Activated T-helper 2 cell treated with anti-CD3 and anti-CD28 coated beads, Interferon-gamma antibody, Interleukin-2, Interleukin-4, amounts not matched to agents 10 μg/mL and 5 μg/mL and 100 μg/mL, durations not matched to agents 14 hours and 24 hours and 36 hours (primary cell): ENCODE data around the gene NKIRAS2. TPM values are rescaled to one million over a fixed set of nuclear protein-coding genes. Genes with fewer than 3 reads are reported as not detected.
"Not testable (repeated sequence)": the region's sequence is repeated elsewhere in the genome, so short reads cannot be mapped to it uniquely, and the experiment has no call there.

ENCODE experiments used
- DNase-seq: peaks from one replicate; pipeline ENCODE4 v3.0.0; 2021; ENCODE audit warnings: low spot score
- H3K27ac Mint-ChIP-seq: one replicate; pipeline ENCODE4 v1.8.0; 2021; ENCODE audit warnings: mixed read lengths
- H3K27me3 Mint-ChIP-seq: one replicate; pipeline ENCODE4 v1.8.0; 2021; ENCODE audit warnings: low read depth, mixed read lengths
- H3K36me3 Mint-ChIP-seq: one replicate; pipeline ENCODE4 v1.8.0; 2021; ENCODE audit warnings: low read depth, mixed read lengths
- H3K4me1 Mint-ChIP-seq: one replicate; pipeline ENCODE4 v1.8.0; 2021; ENCODE audit warnings: low read depth, mixed read lengths
- H3K4me3 Mint-ChIP-seq: one replicate; pipeline ENCODE4 v1.8.0; 2021; ENCODE audit warnings: low read depth, mild to moderate bottlenecking, moderate library complexity, mixed read lengths
- H3K9me3 Mint-ChIP-seq: one replicate; pipeline ENCODE4 v1.8.0; 2021; ENCODE audit warnings: mixed read lengths
- intact Hi-C: fragments of 100-400 bp; cut with micrococcal nuclease; formaldehyde crosslinking; loops from one replicate; pipeline ENCODE4 v1.15.1; 2023
- total RNA-seq: library from RNA; stranded (reverse); gene quantifications from 2 replicates; pipeline ENCODE4 v1.2.3, GENCODE V29; 2022

NKIRAS2 gene
- total RNA-seq, 1 donor from 2014 or later: 25.8 TPM

GRCh38 chr17:42005166-42005565, 14.7 kb upstream of the NKIRAS2 start:
- no peak overlapping the region for H3K4me3 Mint-ChIP-seq
- DNase-seq: no peak
- H3K36me3 Mint-ChIP-seq: peaks cover 41% of the 10 kb centered on the region
- H3K9me3 Mint-ChIP-seq: no peaks in the 10 kb centered on the region
- no peaks in the 10 kb centered on the region for H3K27me3 Mint-ChIP-seq
- peaks cover 12% of the 10 kb centered on the region for H3K4me1 Mint-ChIP-seq
- intact Hi-C loops: no loop called here
- no peak overlapping the region for H3K27ac Mint-ChIP-seq

- H3K27me3 Mint-ChIP-seq: no peaks in the 10 kb centered on the region
- intact Hi-C loops: no loop called here
- peaks cover 24% of the 10 kb centered on the region for H3K36me3 Mint-ChIP-seq
- peaks cover 25% of the 10 kb centered on the region for H3K4me1 Mint-ChIP-seq
- no peaks in the 10 kb centered on the region for H3K9me3 Mint-ChIP-seq
- H3K4me3 Mint-ChIP-seq: no peak overlapping the region
- peak overlapping the region; percentile 22 for H3K27ac Mint-ChIP-seq
- DNase-seq: no peak
Observed at GRCh38 chr17:42009170-42009569, 10.7 kb upstream of the NKIRAS2 start.

- H3K27ac Mint-ChIP-seq: not testable (repeated sequence)
- H3K4me1 Mint-ChIP-seq: peaks cover 27% of the 10 kb centered on the region
Observed at GRCh38 chr17:42010266-42010680, 9.6 kb upstream of the NKIRAS2 start.

GRCh38 chr17:42010898-42011516, 8.9 kb upstream of the NKIRAS2 start:
- Mint-ChIP-seq H3K27me3 (no peaks in the 10 kb centered on the region), H3K9me3 (no peaks in the 10 kb centered on the region), H3K27ac (no peak overlapping the region), H3K36me3 (peaks cover 22% of the 10 kb centered on the region), H3K4me3 (no peak overlapping the region), H3K4me1 (peaks cover 31% of the 10 kb centered on the region)
- DNase-seq: no peak
- intact Hi-C loops: loop anchor here (10.0 kb wide), 1 partner anchor 146 kb away; the partner anchor contains the start of gene KLHL11

More at GRCh38 chr17:42010266-42010680, 9.6 kb upstream of the NKIRAS2 start:
- DNase-seq, H3K27me3 Mint-ChIP-seq, H3K4me3 Mint-ChIP-seq, H3K9me3 Mint-ChIP-seq: not testable (repeated sequence)
- peaks cover 23% of the 10 kb centered on the region for H3K36me3 Mint-ChIP-seq
- intact Hi-C loops: loop anchor here (10.0 kb wide), 1 partner anchor 145 kb away; the partner anchor contains the start of gene KLHL11

GRCh38 chr17:42012363-42012762, 7.5 kb upstream of the NKIRAS2 start:
- intact Hi-C loops: loop anchor here (10.0 kb wide), 1 partner anchor 148 kb away; the partner anchor contains the start of gene KLHL11
- Mint-ChIP-seq H3K4me1 (peaks cover 34% of the 10 kb centered on the region), H3K36me3 (peaks cover 25% of the 10 kb centered on the region)
- H3K27me3 Mint-ChIP-seq, H3K9me3 Mint-ChIP-seq, H3K4me3 Mint-ChIP-seq, H3K27ac Mint-ChIP-seq, DNase-seq: not testable (repeated sequence)

- not testable (repeated sequence) for H3K9me3 Mint-ChIP-seq, H3K4me3 Mint-ChIP-seq, DNase-seq, H3K27ac Mint-ChIP-seq, H3K27me3 Mint-ChIP-seq
- H3K4me1 Mint-ChIP-seq: peaks cover 45% of the 10 kb centered on the region
- intact Hi-C loops: loop anchor here (10.0 kb wide), 1 partner anchor 149 kb away; the partner anchor contains the start of gene KLHL11
- H3K36me3 Mint-ChIP-seq: peaks cover 25% of the 10 kb centered on the region
Observed at GRCh38 chr17:42013740-42014139, 6.2 kb upstream of the NKIRAS2 start.

GRCh38 chr17:42016411-42016831, 3.5 kb upstream of the NKIRAS2 start:
- peaks cover 50% of the 10 kb centered on the region for H3K4me1 Mint-ChIP-seq
- no peak for DNase-seq
- H3K36me3 Mint-ChIP-seq: peaks cover 13% of the 10 kb centered on the region
- intact Hi-C loops: loop anchor here (10.0 kb wide), 1 partner anchor 152 kb away; the partner anchor contains the start of gene KLHL11
- peak overlapping the region; percentile 99 for H3K4me3 Mint-ChIP-seq
- H3K27me3 Mint-ChIP-seq: no peaks in the 10 kb centered on the region
- H3K9me3 Mint-ChIP-seq: peaks cover 4% of the 10 kb centered on the region
- peak overlapping the region; percentile 93 for H3K27ac Mint-ChIP-seq

GRCh38 chr17:42016941-42017865, 2.7 kb upstream of the NKIRAS2 start, which contains the start of gene DNAJC7:
TSS of gene DNAJC7 (minus strand) at chr17:42017439. CDS start at chr17:42017416, 23 bp downstream.
- Mint-ChIP-seq H3K4me1 (peaks cover 45% of the 10 kb centered on the region), H3K27ac (peak within 1 kb of the TSS; percentile 93), H3K27me3 (no peaks in the 10 kb centered on the region), H3K9me3 (peaks cover 4% of the 10 kb centered on the region), H3K4me3 (peak within 1 kb of the TSS; percentile 99), H3K36me3 (peaks cover 13% of the 10 kb centered on the region)
- peak; percentile 86 for DNase-seq
- intact Hi-C loops: loop anchor here (1.0 to 10.0 kb wide), 2 partner anchors 51 to 152 kb away; partner anchors contain the start of genes CNP and KLHL11

GRCh38 chr17:42017866-42018200, 2.1 kb upstream of the NKIRAS2 start:
- H3K27ac Mint-ChIP-seq: peak overlapping the region; percentile 87
- H3K27me3 Mint-ChIP-seq: no peaks in the 10 kb centered on the region
- peaks cover 45% of the 10 kb centered on the region for H3K4me1 Mint-ChIP-seq
- peaks cover 19% of the 10 kb centered on the region for H3K36me3 Mint-ChIP-seq
- peaks cover 4% of the 10 kb centered on the region for H3K9me3 Mint-ChIP-seq
- intact Hi-C loops: loop anchor here (1.0 to 10.0 kb wide), 2 partner anchors 52 to 153 kb away; partner anchors contain the start of genes CNP and KLHL11
- H3K4me3 Mint-ChIP-seq: peak overlapping the region; percentile 99
- DNase-seq: no peak

- Mint-ChIP-seq H3K4me1 (peaks cover 42% of the 10 kb centered on the region), H3K27me3 (no peaks in the 10 kb centered on the region), H3K36me3 (peaks cover 19% of the 10 kb centered on the region), H3K27ac (peak overlapping the region; percentile 87), H3K4me3 (peak overlapping the region; percentile 99), H3K9me3 (peaks cover 4% of the 10 kb centered on the region)
- intact Hi-C loops: loop anchor here (10.0 kb wide), 1 partner anchor 154 kb away; the partner anchor contains the start of gene KLHL11
- no peak for DNase-seq
Observed at GRCh38 chr17:42018339-42018738, 1.6 kb upstream of the NKIRAS2 start.

GRCh38 chr17:42018988-42019387, 902 bp upstream of the NKIRAS2 start:
- Mint-ChIP-seq H3K36me3 (peaks cover 25% of the 10 kb centered on the region), H3K27me3 (no peaks in the 10 kb centered on the region), H3K4me1 (peaks cover 39% of the 10 kb centered on the region), H3K4me3 (peak overlapping the region; percentile 99), H3K27ac (peak overlapping the region; percentile 57), H3K9me3 (peaks cover 4% of the 10 kb centered on the region)
- intact Hi-C loops: loop anchor here (10.0 kb wide), 1 partner anchor 154 kb away; the partner anchor contains the start of gene KLHL11
- no peak for DNase-seq

- H3K27me3 Mint-ChIP-seq, H3K9me3 Mint-ChIP-seq, DNase-seq: not testable (repeated sequence)
- intact Hi-C loops: loop anchor here (2.0 kb wide), 1 partner anchor 256 kb away; the partner anchor contains the start of gene STAT5B
- H3K36me3 Mint-ChIP-seq: peaks cover 36% of the 10 kb centered on the region
- H3K27ac Mint-ChIP-seq: peak overlapping the region; percentile 79
- H3K4me3 Mint-ChIP-seq: peak overlapping the region; percentile 93
- H3K4me1 Mint-ChIP-seq: peaks cover 39% of the 10 kb centered on the region
Observed at GRCh38 chr17:42020845-42021244, 955 bp downstream of the NKIRAS2 start.
